Ascending aorta (tissue), 2 donors: ENCODE results near the gene COL6A6. TPM values are rescaled to one million over a fixed set of nuclear protein-coding genes. Genes with fewer than 3 reads are reported as not detected.

ENCODE experiments used
- DNase-seq, 2 donors: peaks; one replicate each; pipeline ENCODE4 v3.0.0-alpha.2; 2019; ENCODE audit warnings: low spot score in 2 of 2
- H3K27ac ChIP-seq, 2 donors: fragments of 200-600 bp; sonication (generic); one replicate each; pipeline ENCODE4 v1.5.1; 2016 to 2017; ENCODE audit warnings: mild to moderate bottlenecking in 1 of 2
- H3K27me3 ChIP-seq: fragments of 200-600 bp; sonication (generic); one replicate; pipeline ENCODE4 v1.5.1; 2017
- H3K36me3 ChIP-seq, 2 donors: fragments of 200-600 bp; sonication (generic); one replicate each; pipeline ENCODE4 v1.5.1; 2016
- H3K4me1 ChIP-seq, 2 donors: fragments of 200-600 bp; sonication (generic); one replicate each; pipeline ENCODE4 v1.5.1; 2016 to 2017; ENCODE audit warnings: mild to moderate bottlenecking in 1 of 2
- H3K4me3 ChIP-seq, 2 donors: fragments of 200-600 bp; sonication (generic); one replicate each; pipeline ENCODE4 v1.5.1; 2016 to 2017; ENCODE audit warnings: mild to moderate bottlenecking in 1 of 2
- H3K9me3 ChIP-seq, 2 donors: fragments of 200-600 bp; sonication (generic); one replicate each; pipeline ENCODE4 v1.5.1; 2016
- CTCF ChIP-seq, 3 experiments: fragments of 200-600 bp in 2 of 3; fragments of 450-650 bp in 1 of 3; sonication (generic) in 2 of 3; IDR thresholded peaks; one replicate each; pipeline ENCODE4 v1.5.1; 2016 to 2019; ENCODE audit warnings: antibody characterized with exemption in 3 of 3, mild to moderate bottlenecking in 1 of 3, moderate library complexity in 1 of 3
- intact Hi-C: fragments of 100-400 bp; cut with DNase I; formaldehyde crosslinking; loops from one replicate; pipeline ENCODE4 v1.15.1; 2023
- total RNA-seq: library from RNA; depleted of rRNA; stranded (reverse); fragments of >200 nt; gene quantifications from one replicate; pipeline ENCODE4 v1.1.0, GENCODE V29; 2016

Gene COL6A6
- total RNA-seq, 1 donor from 2014 or later = not detected

GRCh38 chr3:130507746-130508145, 9.2 kb upstream of the COL6A6 start:
- Histone ChIP-seq H3K4me1 (no peaks in the 10 kb centered on the region), H3K9me3 (no peaks in the 10 kb centered on the region), H3K36me3 (no peaks in the 10 kb centered on the region), H3K4me3 (no peak overlapping the region), H3K27ac (no peak overlapping the region), H3K27me3 (no peaks in the 10 kb centered on the region)
- DNase-seq = no peak
- no peak for TF ChIP-seq CTCF (IDR thresholded peaks at IDR 0.05)
- intact Hi-C loops = no loop called here

- no peak overlapping the region for H3K27ac ChIP-seq
- no peaks in the 10 kb centered on the region for H3K9me3 ChIP-seq
- no peak for DNase-seq
- H3K4me3 ChIP-seq = no peak overlapping the region
- H3K4me1 ChIP-seq = no peaks in the 10 kb centered on the region
- TF ChIP-seq CTCF (IDR thresholded peaks at IDR 0.05) = no peak
- no peaks in the 10 kb centered on the region for H3K36me3 ChIP-seq
- intact Hi-C loops = no loop called here
- no peaks in the 10 kb centered on the region for H3K27me3 ChIP-seq
These were observed 8.0 kb upstream of the COL6A6 start for GRCh38 chr3:130509008-130509407.

GRCh38 chr3:130514681-130515080, 2.3 kb upstream of the COL6A6 start:
- Histone ChIP-seq H3K27ac (no peak overlapping the region), H3K4me3 (no peak overlapping the region), H3K36me3 (no peaks in the 10 kb centered on the region), H3K9me3 (no peaks in the 10 kb centered on the region), H3K4me1 (no peaks in the 10 kb centered on the region), H3K27me3 (no peaks in the 10 kb centered on the region)
- TF ChIP-seq CTCF (IDR thresholded peaks at IDR 0.05) = no peak
- intact Hi-C loops = no loop called here
- no peak for DNase-seq

GRCh38 chr3:130515755-130516154, 1.2 kb upstream of the COL6A6 start:
- no peak for TF ChIP-seq CTCF (IDR thresholded peaks at IDR 0.05)
- H3K27me3 ChIP-seq = no peaks in the 10 kb centered on the region
- H3K36me3 ChIP-seq = no peaks in the 10 kb centered on the region
- H3K27ac ChIP-seq = no peak overlapping the region
- intact Hi-C loops = no loop called here
- no peaks in the 10 kb centered on the region for H3K9me3 ChIP-seq
- no peaks in the 10 kb centered on the region for H3K4me1 ChIP-seq
- no peak for DNase-seq
- H3K4me3 ChIP-seq = no peak overlapping the region

GRCh38 chr3:130517602-130518001, 625 bp downstream of the COL6A6 start:
- intact Hi-C loops = no loop called here
- H3K36me3 ChIP-seq = no peaks in the 10 kb centered on the region
- DNase-seq = no peak
- no peaks in the 10 kb centered on the region for H3K4me1 ChIP-seq
- no peaks in the 10 kb centered on the region for H3K9me3 ChIP-seq
- TF ChIP-seq CTCF (IDR thresholded peaks at IDR 0.05) = no peak
- no peaks in the 10 kb centered on the region for H3K27me3 ChIP-seq
- H3K27ac ChIP-seq = no peak overlapping the region
- peak overlapping the region in 1 of 2 donors; percentile 42 for H3K4me3 ChIP-seq

- DNase-seq = no peak
- H3K4me3 ChIP-seq = no peak overlapping the region
- H3K4me1 ChIP-seq = no peaks in the 10 kb centered on the region
- no peaks in the 10 kb centered on the region for H3K27me3 ChIP-seq
- no peak overlapping the region for H3K27ac ChIP-seq
- no peaks in the 10 kb centered on the region for H3K36me3 ChIP-seq
- no peak for TF ChIP-seq CTCF (IDR thresholded peaks at IDR 0.05)
- no peaks in the 10 kb centered on the region for H3K9me3 ChIP-seq
- intact Hi-C loops = no loop called here
These were observed 2.8 kb downstream of the COL6A6 start for GRCh38 chr3:130519754-130520153.
